Measurements from ENCODE around the gene TEX19.
A peak's percentile ranks its signal among the peaks of the same experiment; 100 is the strongest.
"Not testable (repeated sequence)": the region's sequence is repeated elsewhere in the genome, so short reads cannot be mapped to it uniquely, and the experiment has no call there.

TEX19 gene

DNA sequence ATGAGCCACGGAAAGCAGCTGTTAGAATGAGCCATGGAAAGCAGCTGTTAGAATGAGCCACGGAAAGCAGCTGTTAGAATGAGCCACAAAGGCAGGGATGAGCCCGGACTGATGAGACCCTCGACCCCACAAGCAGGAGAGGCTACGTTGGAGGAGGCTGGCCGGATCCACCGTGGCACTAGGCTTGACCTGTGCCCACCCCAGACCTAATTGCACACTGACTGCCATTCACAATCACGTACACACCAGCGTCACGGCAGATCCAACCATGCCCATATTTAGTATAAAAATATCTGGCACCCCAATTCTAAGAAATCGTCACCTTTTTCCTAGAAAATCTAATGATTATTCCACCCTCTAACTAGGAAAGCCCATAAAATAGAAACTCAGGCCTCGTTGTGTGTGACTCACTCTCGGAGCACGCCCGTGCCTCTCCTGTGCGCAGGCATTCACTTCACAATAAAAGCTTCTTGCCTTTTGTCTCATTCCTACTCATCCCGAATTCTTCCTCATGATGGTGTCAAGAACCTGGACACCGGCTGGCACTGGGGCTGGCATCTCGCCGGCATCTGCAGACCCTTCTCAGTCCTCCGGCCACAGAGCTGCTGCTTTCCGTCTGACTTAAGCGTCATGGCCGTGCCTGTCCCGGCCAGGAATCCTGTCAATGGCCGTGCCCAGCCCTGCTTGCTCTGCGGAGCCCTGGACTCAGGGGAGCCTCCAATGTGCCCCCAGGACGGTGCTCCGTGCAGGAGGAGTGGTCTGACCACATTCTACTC is 20.0 kb upstream of the TEX19 start:
- no peak for DNase-seq (ENCODE audit: low read depth in 2 of 2)

DNA sequence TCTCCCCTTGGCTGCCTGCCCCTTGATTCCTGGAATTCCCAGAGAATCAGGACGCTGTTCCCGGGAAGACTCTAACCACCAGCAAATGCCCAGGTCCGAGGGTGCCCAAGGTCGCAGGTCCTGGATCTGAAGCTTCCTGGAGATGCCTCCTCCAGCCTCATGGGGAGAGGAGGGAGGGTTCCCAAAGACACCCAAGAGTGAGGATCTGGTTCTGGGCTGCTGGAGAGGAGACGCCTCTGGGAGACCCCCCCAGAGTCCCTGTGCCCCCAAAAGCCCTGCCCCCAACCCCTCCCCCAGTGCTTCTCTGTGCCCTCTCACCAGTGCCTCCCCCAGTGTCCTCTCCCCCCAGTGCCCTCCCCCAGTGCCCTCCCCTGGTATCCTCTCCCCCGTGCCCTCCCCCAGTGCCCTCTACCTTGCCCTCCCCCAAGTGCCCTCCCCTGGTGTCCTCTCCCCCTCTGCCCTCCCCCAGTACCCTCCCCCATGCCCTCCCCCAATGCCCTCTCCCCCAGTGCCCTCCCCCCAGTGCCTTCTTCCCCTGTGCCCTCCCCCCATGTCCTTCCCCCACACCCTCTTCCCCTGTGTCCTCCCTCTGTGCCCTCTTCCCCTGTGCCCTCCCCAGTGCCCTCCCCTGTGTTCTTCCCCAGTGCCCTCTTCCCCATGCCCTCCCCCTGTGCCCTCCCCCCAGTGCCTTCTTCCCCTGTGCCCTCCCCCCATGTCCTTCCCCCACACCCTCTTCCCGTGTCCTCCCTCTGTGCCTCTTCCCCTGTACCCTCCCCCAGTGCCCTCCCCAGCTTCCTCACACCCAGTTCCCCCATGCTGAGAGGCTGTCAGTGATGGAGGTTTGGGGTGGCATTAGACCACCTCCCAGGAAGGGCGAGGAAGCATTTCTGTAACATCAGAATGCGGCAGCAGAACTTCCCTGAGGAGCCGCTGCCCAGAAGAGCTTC is 19.1 kb upstream of the TEX19 start:
- DNase-seq (ENCODE audit: low read depth in 2 of 2): no peak

DNA sequence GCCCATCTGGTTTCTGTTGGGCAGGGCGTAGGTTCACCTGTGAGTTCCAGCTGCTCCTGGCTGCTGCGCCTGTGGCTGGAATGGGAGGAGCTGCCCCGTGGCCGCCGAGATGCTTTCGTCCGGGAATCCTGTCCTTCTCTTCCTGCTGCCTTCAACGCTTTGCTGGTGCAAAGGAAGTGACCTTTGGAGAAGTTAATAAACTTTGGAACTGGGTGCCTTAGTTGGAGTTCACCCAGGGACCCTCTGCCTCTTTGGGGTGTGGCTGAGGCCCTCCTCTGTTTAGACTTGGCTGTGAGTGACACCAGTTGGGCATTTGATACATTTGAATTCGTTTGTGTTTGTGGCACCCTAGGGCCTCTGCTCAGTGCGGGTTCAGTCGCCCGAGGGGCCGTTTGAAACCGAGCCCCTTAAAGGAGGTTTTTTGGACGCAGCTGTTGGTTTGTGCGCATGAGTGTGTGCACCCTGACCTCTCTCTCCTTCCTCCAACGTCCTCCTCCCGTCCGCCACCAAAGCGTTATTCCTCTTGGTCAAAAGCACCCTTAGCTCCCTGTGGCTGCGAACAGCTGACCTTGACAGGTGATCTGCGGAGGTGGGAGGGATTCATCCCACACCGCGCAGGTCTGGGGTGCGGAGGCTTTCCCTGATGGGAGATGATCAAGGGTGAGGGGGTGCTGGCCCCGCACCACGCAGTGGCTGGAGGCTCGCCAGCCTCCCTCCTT is 16.5 kb upstream of the TEX19 start:
- DNase-seq (ENCODE audit: low read depth in 2 of 2): no peak

DNA sequence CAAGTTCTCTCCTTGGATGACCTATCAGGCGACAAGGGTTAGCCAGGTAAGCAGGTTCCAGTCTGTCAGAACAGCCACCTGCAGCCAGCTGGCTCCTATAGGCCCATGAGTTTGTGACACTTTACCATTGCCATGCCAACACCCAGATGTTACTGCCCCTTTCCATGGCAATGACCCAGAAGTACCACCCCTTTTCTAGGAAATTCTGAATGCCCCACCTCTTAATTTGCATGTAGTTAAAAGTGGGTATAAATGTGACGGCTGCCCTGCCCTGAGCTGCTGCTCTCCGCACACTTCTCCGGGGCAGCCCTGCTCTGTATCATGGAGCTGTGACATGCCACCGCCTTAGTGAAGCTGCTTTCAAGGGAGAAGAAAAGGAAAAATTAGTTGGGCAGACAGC is 15.5 kb upstream of the TEX19 start:
- no peak for DNase-seq (ENCODE audit: low read depth in 2 of 2)

DNA sequence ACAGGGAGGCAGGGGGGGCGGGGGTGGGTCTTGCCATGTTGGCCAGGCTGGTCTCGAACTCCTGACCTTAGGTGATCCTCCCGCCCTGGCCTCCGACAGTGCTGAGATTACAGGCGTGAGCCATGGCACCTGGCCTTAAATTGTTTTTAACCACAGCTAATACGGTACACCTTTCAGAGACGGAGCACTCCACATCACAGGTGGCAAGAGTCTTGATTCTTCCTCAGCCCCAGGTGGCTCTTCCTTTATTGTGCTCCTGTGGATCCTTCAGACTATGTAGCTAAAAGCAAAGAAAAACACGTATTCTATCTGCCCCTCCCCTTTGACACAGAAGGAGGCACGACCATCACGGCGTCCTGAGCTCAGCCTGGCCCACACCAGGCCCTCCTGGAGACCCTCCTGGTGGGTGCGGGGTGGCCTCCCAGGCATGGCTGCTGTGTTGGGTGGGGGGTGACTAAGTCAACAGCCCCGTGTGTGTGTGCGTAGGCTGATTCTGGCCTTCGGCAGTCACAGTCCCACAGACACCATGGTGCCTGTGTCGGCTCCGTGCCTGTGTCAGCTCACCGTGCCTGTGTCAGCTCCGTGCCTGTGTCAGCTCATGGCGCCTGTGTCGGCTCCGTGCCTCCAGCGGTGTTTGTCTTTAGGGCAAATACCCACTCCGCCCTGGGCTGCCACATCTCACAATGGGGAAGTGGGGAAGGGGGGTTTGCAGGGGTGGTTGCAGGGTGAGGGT is 14.7 kb upstream of the TEX19 start:
- DNase-seq (ENCODE audit: low read depth in 2 of 2): no peak

DNA sequence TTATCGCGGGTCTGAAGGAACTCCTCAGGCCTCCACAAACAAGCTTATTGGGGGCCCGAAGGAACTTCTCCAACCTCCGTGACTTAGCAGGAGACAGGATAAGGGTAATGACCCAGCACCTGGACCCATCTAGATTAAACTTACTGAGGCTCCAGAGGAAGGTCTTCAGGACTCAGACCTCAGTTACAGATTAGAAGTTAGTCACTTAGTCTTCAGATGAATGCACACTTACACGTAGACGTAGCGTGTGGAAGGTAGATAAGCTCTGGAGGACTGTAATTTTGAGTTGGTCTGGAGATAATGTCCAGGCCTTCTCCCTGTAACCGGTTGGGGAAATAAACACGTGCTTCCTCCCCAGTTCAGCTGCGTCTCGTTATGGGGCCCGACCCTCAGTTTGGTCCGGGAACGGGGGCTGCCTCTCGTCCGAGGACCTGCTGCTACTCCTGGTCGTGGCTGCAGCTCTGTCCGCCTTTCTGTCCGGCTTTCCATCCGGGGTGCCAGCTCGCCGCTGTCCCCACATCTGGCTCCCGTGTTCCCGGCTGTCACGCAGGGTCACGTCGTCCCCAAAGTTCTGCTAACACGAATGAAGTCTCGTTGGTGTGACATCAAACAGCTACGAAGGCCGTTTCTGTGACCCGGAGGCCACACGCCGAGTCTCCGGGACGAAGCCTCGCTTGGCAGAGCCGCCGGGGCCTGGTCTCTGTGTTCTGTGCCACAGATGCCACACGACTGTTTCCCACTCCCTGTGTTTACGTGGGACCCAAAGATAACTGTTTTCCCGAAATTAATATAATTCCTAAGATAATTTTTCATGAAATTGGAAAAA is 13.7 kb upstream of the TEX19 start:
- no peak for DNase-seq (ENCODE audit: low read depth in 2 of 2)

DNA sequence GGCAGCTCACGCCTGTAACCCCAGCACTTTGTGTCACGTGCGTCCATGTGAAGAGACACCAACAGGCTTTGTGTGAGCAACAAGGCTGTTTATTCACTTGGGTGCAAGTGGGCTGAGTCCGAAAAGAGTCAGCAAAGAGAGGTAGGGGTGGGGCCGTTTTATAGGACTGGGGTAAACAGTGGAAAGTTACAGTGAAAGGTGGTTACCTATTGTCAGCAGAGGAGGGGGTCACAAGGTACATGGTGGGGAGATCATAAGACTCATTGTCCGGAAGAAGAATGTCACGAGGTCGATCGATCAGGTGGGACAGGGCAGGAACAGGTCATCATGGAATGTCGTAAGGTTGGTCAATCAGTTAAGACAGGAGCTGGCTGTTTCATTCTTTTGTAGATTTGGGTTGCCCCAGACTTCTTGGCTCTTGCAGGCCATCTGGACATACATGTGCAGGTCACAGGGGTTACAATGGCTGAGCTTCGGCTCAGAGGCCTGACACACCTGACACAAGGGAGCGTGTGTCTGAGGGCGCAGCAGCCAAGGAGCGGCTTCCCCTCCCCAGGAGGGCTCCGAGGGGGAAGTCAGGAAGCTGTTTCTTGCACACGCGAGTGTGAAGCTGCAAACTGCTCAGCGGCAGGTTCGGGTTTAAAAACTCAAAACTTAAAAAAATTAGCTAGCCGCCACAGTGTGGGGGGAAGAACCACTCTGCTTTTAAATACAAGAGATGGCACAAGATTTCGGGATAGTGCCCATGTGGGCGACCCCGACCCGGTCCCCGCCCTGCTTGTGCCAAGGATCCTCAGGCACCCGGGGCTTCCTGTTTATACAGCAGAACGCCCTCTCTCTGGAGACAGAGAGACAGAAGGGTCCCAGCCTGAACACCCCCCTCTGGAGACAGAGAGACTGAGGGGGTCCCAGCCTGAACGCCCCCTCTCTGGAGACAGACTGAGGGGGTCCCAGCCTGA is 12.4 kb upstream of the TEX19 start:
- DNase-seq (ENCODE audit: low read depth in 2 of 2): no peak

DNA sequence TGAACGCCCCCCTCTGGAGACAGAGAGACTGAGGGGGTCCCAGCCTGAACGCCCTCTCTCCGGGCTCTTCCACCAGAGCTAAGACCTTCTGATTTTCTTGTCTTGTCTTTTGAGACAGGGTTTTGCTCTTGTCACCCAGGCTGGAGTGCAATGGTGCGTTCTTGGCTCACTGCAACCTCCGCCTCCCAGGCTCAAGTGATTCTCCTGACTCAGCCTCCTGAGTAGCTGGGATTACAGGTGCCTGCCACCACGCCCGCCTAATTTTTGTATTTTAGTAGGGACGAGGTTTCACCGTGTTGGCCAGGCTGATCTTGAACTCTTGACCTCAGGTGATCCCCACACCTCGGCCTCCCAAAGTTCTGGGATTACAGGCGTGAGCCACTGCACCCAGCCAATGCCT is 11.1 kb upstream of the TEX19 start:
- DNase-seq (ENCODE audit: low read depth in 2 of 2): not testable (repeated sequence)

DNA sequence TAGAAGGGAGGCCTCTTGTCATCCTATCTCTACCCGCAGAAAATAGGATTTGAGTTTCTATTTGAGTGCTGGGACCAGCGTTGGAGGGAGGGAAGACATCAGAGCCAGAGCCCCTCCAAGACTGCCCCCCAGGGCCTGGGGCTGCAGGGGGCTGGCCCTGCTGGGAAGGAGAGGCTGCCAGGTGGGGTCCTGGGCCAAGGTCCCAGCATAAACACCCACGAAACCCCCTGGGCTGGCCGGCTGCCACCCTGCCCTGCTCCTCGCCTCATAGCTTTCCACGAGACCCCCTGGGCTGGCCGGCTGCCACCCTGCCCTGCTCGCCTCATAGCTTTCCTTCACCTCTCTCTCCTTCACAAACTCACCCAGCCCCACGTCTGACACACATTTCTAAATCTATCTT is 10.6 kb upstream of the TEX19 start:
- no peak for DNase-seq (ENCODE audit: low read depth in 2 of 2)

DNA sequence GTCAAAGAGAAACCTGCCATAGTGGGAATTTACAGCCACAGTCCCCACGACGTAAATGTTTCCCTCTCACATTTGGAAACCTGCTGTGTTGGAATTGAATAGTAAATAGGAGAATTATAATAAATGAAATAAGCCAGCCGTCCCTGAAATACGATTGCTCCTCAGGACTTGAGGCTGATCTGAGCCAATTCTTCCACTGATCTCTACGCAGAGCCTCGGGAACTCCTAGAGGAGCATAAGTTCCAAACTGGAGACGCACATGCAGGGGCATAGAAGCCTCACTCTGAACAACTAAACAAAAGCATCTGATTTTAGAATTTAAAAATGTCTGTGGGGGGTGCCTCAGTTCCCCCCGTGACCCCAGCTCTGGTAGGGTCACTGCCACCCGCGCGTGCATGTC is 10.2 kb upstream of the TEX19 start:
- DNase-seq (ENCODE audit: low read depth in 2 of 2): no peak

DNA sequence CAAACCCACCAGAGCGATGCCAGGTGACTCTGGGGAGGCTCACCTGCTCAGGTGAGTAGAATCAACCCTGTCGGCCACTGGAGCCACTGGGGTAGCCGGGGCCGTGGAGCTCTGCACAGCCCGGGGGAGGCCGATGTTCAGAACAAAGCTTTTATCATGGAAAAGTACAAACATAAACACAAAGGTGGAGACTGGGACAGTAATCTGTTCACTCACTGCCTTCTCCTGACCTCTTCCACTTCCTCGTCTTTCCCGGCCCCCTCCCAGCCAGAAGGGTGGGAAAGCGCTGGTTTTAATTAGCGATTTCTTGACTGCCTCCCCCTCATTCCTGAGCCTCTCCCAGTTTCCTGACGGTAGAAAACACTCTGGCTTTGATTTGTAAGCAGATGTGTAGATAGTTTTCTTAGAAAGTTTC is 9.8 kb upstream of the TEX19 start:
- no peak for DNase-seq (ENCODE audit: low read depth in 2 of 2)

DNA sequence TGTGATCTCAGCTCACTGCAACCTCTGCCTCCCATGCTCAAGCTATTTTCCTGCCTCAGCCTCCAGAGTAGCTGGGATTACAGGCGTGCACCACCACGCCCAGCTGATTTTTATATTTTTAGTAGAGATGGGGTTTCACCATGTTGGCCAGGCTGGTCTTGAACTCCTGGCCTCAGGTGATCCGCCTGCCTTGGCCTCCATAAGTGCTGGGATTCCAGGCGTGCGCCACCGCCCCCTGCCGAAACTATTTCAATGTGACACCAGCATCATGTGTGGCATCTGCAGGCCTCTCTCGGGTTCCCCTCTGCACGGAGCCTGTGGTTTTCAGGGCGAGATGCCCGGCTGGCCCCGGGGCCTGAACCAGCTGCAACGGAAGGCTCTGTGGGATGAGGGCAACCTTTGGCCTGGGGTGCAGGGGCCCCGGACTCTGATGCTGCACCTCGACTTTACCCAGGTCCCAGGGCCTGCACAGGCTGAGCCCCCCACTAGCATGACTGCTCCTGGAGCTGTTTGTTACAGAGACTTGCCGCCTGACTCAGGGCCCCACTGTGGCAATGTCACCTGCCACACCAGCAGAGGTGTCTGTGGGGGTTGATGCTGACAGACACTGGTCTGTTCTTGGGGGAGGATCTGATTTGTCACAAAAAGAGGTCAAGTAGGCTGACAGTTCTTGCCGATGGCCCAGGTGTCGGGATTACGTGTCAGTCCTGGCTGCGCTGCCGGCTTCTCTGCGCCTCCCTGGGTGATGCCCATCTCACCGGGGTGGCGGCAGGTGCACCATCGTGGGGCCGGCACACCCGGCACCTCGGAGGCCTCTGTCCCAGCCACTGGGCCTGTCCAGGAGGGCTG is 8.6 kb upstream of the TEX19 start:
- DNase-seq (ENCODE audit: low read depth in 2 of 2): no peak

DNA sequence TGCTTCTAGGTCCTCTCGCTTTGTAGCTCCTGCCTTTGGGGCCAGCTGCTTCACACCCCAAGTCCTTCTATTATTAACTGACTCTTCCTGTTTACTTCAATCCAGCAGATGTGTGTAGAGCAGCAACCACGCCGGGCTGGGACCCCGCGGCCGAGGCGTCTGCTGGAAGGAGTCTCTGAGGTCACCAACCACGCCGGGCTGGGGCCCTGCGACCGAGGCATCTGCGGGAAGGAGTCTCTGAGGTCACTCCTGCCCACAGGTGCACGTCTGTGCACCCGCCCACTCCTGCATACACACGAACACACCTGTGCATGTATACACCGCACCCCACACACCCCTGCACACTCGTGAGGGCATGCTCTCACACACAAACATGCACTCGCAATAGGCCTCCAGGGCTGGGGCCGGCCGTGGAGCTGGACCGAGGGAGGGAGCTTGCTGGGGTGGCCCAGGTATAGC is 7.8 kb upstream of the TEX19 start:
- DNase-seq (ENCODE audit: low read depth in 2 of 2): no peak

DNA sequence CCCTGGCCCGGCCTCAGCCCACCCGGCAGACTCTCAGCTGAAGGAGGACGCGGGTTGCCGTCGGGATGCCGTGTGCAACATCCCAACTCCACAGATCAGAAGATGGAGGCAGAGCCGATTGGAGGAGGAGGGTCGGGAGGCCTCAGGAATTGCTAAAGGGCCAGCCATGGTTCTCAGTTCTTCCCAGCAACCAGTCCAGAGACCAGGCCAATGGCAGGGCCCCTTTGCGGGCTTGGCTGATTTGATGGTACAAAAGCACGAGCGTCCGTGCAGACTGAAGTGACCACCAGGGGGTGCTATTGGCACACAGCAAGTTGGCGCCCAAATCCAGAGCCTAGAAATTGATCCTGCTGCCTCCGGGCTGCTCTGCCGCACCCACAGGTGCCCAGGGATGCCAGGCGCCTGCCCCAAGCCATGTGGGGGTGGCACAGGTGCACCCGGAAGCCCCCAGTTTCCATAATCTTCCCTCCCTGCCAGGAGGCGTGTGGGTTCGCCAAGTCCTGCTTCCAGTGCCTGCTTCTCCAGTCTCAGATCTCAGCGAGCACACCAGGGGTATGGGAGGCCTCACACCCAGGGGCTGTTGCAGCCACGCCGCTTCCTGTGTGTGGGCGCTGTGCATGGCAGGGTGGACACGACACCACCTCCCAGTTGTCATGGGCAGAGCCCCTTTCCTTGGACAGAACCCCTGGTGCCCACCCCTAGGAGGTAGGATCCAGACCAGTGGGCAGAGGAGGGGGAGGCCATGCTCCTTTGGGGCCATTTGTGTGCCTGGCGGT is 7.1 kb upstream of the TEX19 start:
- peak; percentile 59 to 66 for DNase-seq (ENCODE audit: low read depth in 2 of 2)

DNA sequence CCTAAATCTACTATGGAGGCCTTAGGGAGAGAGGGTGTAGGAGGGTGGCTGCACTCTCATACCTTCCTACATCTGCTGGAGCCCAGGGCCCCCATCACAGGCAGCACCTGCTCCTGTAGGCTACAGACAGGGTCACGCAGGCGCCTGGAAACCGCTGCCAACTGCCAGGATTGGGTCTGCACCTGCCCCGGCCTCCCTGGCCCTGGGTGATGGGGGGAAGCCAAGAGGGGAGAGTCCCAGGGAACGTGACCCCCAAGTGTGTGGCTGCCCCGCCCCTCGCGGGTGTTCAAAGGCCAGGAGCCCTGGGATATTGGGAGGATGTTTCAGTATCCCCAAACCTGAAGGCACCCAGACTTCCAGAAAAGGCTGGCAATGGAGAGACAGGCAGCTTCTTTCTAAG is 5.6 kb upstream of the TEX19 start:
- no peak for DNase-seq (ENCODE audit: low read depth in 2 of 2)

DNA sequence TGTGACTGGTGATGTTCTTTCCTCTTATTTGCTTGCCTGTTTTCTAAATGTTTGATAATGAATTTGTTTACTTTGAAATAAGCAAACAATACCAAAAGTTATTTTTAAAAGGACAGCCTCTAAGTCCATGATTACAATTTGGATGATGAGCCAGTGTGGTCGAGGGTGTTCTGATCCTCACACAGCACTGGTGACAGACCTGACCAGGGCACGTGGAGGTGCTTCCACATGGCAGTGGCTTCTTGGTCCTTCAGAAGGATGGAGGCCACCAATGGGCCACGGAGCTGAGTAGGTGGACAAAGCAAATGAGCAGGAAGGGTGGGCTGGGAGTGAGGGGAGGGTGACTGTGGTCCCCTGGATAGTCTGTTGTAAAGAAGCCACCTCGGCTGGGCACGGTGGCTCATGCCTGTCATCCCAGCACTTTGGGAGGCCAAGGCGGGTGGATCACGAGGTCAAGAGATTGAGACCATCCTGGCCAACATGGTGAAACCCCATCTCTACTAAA is 4.2 kb upstream of the TEX19 start:
- DNase-seq (ENCODE audit: low read depth in 2 of 2): no peak

DNA sequence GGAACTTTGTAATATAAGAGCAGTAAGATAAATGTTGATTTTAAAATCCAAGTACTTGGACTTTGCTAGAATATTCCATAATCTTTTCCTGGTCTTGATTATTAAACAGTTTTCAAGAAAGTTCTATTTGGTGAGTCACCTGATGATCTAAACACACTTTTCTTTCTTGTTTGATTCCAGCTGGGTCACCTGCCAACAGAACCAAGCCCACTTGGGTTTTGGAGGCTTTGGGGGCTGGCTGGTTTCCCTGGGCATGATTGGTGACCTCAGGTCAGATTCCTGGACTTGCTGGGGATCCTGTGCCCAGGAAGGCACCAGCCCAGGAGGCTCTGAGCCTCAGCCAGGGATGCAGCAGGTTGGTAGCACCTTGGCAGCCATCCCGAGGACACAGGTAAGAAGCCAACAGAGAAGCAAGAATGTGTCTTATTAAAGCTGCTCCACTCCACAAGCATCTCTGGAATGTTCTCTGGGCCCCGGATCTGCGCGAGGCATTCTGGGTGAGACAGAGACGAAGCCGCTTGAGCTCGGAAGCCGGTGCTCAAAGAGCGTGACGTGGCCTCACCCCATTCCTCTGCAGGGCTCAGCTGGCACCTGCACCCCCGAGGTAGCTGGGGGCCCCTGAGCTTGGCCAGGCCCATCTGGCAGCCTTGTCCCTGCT is 3.1 kb upstream of the TEX19 start:
- DNase-seq (ENCODE audit: low read depth in 2 of 2): no peak

Data from stimulated activated CD8-positive, alpha-beta memory T cell treated with anti-CD3 and anti-CD28 coated beads, Interleukin-15, amount 100 ng/mL, for 48 hours (primary cell).